ENCODE measurements around the gene TTLL5.

TTLL5 gene

DNA sequence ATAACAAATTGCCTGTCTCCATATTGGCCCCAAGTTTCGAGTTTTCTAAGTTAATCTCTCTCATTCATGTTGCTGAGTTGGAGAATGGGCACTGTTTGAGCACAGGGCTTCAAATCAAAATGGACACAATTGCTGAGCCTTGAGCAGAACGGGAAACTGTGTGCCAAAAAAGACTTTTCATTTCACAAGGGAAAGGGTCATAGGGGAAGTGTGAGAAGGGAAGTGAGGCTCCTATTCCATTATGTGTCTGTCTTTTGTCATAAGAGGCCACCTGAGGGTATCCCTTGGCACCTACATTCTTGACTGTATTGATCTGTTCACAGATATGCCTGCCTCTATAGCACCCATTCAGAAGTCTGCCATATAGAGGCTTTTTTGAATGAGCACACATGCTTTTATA is 59.1 kb downstream of the TTLL5 start:
- TF ChIP-seq CEBPB (IDR thresholded peaks at IDR 0.05): no peak
- TF ChIP-seq TEAD4 (IDR thresholded peaks at IDR 0.05): no peak
- no peak for TF ChIP-seq EGR1 (IDR thresholded peaks at IDR 0.05)
- TF ChIP-seq YY1 (IDR thresholded peaks at IDR 0.05; ENCODE audit: low read depth): no peak
- TF ChIP-seq, protein P1, sequence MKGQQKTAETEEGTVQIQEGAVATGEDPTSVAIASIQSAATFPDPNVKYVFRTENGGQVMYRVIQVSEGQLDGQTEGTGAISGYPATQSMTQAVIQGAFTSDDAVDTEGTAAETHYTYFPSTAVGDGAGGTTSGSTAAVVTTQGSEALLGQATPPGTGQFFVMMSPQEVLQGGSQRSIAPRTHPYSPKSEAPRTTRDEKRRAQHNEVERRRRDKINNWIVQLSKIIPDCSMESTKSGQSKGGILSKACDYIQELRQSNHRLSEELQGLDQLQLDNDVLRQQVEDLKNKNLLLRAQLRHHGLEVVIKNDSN (IDR thresholded peaks at IDR 0.05): no peak
- TF ChIP-seq TAF1 (IDR thresholded peaks at IDR 0.05; ENCODE audit: low read depth): no peak
- TF ChIP-seq CREB1 (IDR thresholded peaks at IDR 0.05; ENCODE audit: low read depth): no peak
- TF ChIP-seq, protein P2, sequence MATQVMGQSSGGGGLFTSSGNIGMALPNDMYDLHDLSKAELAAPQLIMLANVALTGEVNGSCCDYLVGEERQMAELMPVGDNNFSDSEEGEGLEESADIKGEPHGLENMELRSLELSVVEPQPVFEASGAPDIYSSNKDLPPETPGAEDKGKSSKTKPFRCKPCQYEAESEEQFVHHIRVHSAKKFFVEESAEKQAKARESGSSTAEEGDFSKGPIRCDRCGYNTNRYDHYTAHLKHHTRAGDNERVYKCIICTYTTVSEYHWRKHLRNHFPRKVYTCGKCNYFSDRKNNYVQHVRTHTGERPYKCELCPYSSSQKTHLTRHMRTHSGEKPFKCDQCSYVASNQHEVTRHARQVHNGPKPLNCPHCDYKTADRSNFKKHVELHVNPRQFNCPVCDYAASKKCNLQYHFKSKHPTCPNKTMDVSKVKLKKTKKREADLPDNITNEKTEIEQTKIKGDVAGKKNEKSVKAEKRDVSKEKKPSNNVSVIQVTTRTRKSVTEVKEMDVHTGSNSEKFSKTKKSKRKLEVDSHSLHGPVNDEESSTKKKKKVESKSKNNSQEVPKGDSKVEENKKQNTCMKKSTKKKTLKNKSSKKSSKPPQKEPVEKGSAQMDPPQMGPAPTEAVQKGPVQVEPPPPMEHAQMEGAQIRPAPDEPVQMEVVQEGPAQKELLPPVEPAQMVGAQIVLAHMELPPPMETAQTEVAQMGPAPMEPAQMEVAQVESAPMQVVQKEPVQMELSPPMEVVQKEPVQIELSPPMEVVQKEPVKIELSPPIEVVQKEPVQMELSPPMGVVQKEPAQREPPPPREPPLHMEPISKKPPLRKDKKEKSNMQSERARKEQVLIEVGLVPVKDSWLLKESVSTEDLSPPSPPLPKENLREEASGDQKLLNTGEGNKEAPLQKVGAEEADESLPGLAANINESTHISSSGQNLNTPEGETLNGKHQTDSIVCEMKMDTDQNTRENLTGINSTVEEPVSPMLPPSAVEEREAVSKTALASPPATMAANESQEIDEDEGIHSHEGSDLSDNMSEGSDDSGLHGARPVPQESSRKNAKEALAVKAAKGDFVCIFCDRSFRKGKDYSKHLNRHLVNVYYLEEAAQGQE (IDR thresholded peaks at IDR 0.05; ENCODE audit: low read depth): no peak
- TF ChIP-seq RAD21 (IDR thresholded peaks at IDR 0.05; ENCODE audit: low read depth): no peak
- TF ChIP-seq NFIC (IDR thresholded peaks at IDR 0.05): no peak
- no peak for TF ChIP-seq FOXM1 (IDR thresholded peaks at IDR 0.05; ENCODE audit: borderline replicate concordance, low read depth)

DNA sequence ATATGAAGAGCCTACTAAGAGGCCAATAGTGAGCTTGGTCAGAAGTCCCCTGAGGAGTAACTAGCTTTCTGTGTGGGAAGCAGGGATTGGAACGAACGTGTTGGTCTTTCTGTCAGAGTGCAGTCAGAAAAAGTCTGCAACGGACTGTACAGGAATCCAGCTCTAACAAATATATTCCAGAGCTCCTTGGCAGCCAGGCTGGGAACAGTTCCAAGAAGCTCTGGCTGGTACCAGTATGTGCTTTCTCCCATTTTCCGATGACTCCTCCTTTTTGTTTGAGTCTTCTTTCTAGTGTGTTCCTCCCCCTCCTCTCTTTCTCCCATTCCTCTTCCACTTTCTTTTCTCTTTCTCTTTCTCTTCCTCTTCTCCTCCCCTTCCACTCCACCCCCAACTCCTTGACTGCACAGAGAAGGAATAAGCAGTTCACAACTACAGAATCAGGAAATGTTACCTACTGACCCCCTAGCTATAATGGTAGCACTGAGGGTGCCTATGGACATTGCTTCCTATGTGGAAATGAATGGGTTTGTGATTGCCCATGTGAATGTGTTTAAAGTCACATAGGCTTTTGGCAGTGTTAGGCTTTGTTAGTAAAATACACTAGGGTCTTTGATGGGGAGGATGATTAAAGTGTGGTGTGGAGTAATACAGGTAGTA is 59.9 kb downstream of the TTLL5 start:
- TF ChIP-seq CREB1 (IDR thresholded peaks at IDR 0.05; ENCODE audit: low read depth) (no peak), ZBTB7A (IDR thresholded peaks at IDR 0.05; ENCODE audit: low read depth) (no peak), TEAD4 (IDR thresholded peaks at IDR 0.05) (no peak), TCF12 (IDR thresholded peaks at IDR 0.05; ENCODE audit: low read depth) (no peak), TAF1 (IDR thresholded peaks at IDR 0.05; ENCODE audit: low read depth) (no peak), NFIC (IDR thresholded peaks at IDR 0.05) (no peak), EP300 (IDR thresholded peaks at IDR 0.05; ENCODE audit: borderline replicate concordance) (no peak), CEBPB (IDR thresholded peaks at IDR 0.05) (no peak), FOXM1 (IDR thresholded peaks at IDR 0.05; ENCODE audit: borderline replicate concordance, low read depth) (no peak)
- TF ChIP-seq, protein P3, sequence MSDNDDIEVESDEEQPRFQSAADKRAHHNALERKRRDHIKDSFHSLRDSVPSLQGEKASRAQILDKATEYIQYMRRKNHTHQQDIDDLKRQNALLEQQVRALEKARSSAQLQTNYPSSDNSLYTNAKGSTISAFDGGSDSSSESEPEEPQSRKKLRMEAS (IDR thresholded peaks at IDR 0.05): no peak
- TF ChIP-seq, protein P1 (IDR thresholded peaks at IDR 0.05): no peak
- TF ChIP-seq, protein P2 (IDR thresholded peaks at IDR 0.05; ENCODE audit: low read depth): no peak

DNA sequence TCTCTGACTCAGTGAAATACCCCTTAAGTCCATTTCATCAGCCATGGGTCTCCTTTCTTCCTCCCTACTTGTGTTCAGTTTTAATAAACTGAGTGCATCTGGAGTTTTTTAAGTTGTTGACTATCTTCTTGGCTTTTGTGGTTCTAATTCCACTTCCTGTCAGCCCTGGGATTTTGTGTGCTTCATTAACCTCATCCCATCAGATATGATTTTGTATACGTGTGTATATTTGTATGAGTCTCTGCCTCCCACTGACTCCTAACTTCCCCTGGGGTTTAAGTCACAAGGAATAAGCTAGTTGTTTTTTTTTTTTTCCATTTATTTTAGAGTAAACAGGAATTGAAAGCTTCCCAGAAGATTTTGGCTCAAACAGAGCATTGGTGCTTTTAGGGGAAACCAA is 62.7 kb downstream of the TTLL5 start:
- no peak for TF ChIP-seq ZBTB7A (IDR thresholded peaks at IDR 0.05; ENCODE audit: low read depth)
- TF ChIP-seq FOXM1 (IDR thresholded peaks at IDR 0.05; ENCODE audit: borderline replicate concordance, low read depth): no peak
- no peak for TF ChIP-seq TCF12 (IDR thresholded peaks at IDR 0.05; ENCODE audit: low read depth)
- TF ChIP-seq, protein P3 (IDR thresholded peaks at IDR 0.05): no peak
- TF ChIP-seq CREB1 (IDR thresholded peaks at IDR 0.05; ENCODE audit: low read depth): no peak
- TF ChIP-seq EGR1 (IDR thresholded peaks at IDR 0.05): no peak
- no peak for TF ChIP-seq CEBPB (IDR thresholded peaks at IDR 0.05)
- TF ChIP-seq TAF1 (IDR thresholded peaks at IDR 0.05; ENCODE audit: low read depth): no peak
- TF ChIP-seq NFIC (IDR thresholded peaks at IDR 0.05): no peak
- TF ChIP-seq EP300 (IDR thresholded peaks at IDR 0.05; ENCODE audit: borderline replicate concordance): no peak
- TF ChIP-seq TEAD4 (IDR thresholded peaks at IDR 0.05): no peak
- no peak for TF ChIP-seq RAD21 (IDR thresholded peaks at IDR 0.05; ENCODE audit: low read depth)
- TF ChIP-seq YY1 (IDR thresholded peaks at IDR 0.05; ENCODE audit: low read depth): no peak
- TF ChIP-seq, protein P1 (IDR thresholded peaks at IDR 0.05): no peak
- TF ChIP-seq, protein P2 (IDR thresholded peaks at IDR 0.05; ENCODE audit: low read depth): no peak
